A549 (cell line): ENCODE data around the gene UGT1A5. TPM values are rescaled to one million over a fixed set of nuclear protein-coding genes. Genes with fewer than 3 reads are reported as not detected.

Source experiments
- ATAC-seq, 2 experiments: fragments of 200-7000 bp in 1 of 2; fragments of >200 bp in 1 of 2; cut with Nextera tagmentation in 1 of 2; cut with Tn5 transposase in 1 of 2; 3 replicates each; pipeline versions ENCODE4 v1.8.0 to v1.9.1; 2018 to 2020; ENCODE audit warnings: mild to moderate bottlenecking in 1 of 2, moderate library complexity in 1 of 2
- CTCF ChIA-PET: fragments of 300-600 bp; sonication (Branson Sonifier 250); formaldehyde crosslinking; extraction: SDS; loops from one replicate; lab custom pipeline; 2021; ENCODE audit warnings: antibody characterized with exemption, inconsistent platforms; lab: Yijun Ruan, JAX
- POLR2A ChIA-PET: fragments of 350-600 bp; formaldehyde crosslinking; extraction: SDS; loops from one replicate; lab custom pipeline; 2021; ENCODE audit warnings: antibody characterized with exemption, inconsistent platforms; lab: Yijun Ruan, JAX
- DNase-seq, 2 experiments: peaks; one replicate each; pipeline versions ENCODE4 v3.0.0 to v3.0.0-alpha.2; 2011 to 2016; ENCODE audit warnings: low read depth in 1 of 2, low spot score in 1 of 2
- FAIRE-seq: peaks from 2 replicates; lab custom pipeline; 2011; peaks lifted over from hg19 to GRCh38; lab: Jason Lieb, UNC
- H3K27ac ChIP-seq, 2 experiments: fragments of >200 bp; sonication (Bioruptor Twin); formaldehyde crosslinking; 3 replicates each; pipeline ENCODE4 v1.5.1; 2016 to 2017
- H3K4me1 ChIP-seq: fragments of >200 bp; sonication (Bioruptor Twin); formaldehyde crosslinking; 3 replicates; pipeline ENCODE4 v1.6.1; 2016
- H3K4me2 ChIP-seq: fragments of >200 bp; sonication (Bioruptor Twin); formaldehyde crosslinking; 3 replicates; pipeline ENCODE4 v1.6.1; 2016
- H3K4me3 ChIP-seq: fragments of >200 bp; sonication (Bioruptor Twin); formaldehyde crosslinking; 3 replicates; pipeline ENCODE4 v1.5.1; 2016
- H3K9me3 ChIP-seq: fragments of >200 bp; sonication (Bioruptor Twin); formaldehyde crosslinking; 3 replicates; pipeline ENCODE4 v1.6.1; 2016
- CBX2 ChIP-seq: fragments of 200-600 bp; sonication (generic); IDR thresholded peaks from 2 replicates; pipeline ENCODE4 v1.6.1; 2016; ENCODE audit warnings: low read depth, mild to moderate bottlenecking, borderline replicate concordance
- CBX8 ChIP-seq: fragments of 200-600 bp; sonication (generic); IDR thresholded peaks from 2 replicates; pipeline ENCODE4 v1.6.1; 2016
- CHD2 ChIP-seq: fragments of 150-350 bp; IDR thresholded peaks from 2 replicates; pipeline ENCODE4 v1.6.1; 2014; ENCODE audit warnings: low read length; ENCODE audit not compliant: partially characterized antibody
- CHD4 ChIP-seq: fragments of 200-600 bp; sonication (generic); IDR thresholded peaks from 2 replicates; pipeline ENCODE4 v1.6.1; 2016; ENCODE audit warnings: antibody characterized with exemption, mild to moderate bottlenecking, borderline replicate concordance
- EHMT2 ChIP-seq: fragments of 200-600 bp; sonication (generic); IDR thresholded peaks from 2 replicates; pipeline ENCODE4 v1.6.1; 2016; ENCODE audit warnings: antibody characterized with exemption, low read depth, mild to moderate bottlenecking, moderate library complexity
- FOSB ChIP-seq: fragments of 250-450 bp; sonication (Bioruptor Pico); IDR thresholded peaks from 2 replicates; pipeline ENCODE4 v1.5.0; 2020; ENCODE audit warnings: mild to moderate bottlenecking, moderate library complexity
- FOSL2 ChIP-seq, 2 experiments: fragments of 450-650 bp in 1 of 2; fragments of >200 bp in 1 of 2; sonication (Bioruptor Twin) in 1 of 2; formaldehyde crosslinking; IDR thresholded peaks; 2 replicates each; pipeline versions ENCODE4 v1.5.0 to v1.6.1; 2016 to 2020; ENCODE audit warnings: mild to moderate bottlenecking in 1 of 2, moderate library complexity in 1 of 2
- FOXS1 ChIP-seq: fragments of 250-450 bp; sonication (Bioruptor Pico); IDR thresholded peaks from 2 replicates; pipeline ENCODE4 v1.5.0; 2020; ENCODE audit warnings: mild to moderate bottlenecking, moderate library complexity
- HOXA7 ChIP-seq: fragments of 250-450 bp; sonication (Bioruptor Pico); IDR thresholded peaks from 2 replicates; pipeline ENCODE4 v1.5.0; 2020; ENCODE audit warnings: mild to moderate bottlenecking, moderate library complexity
- HOXB5 ChIP-seq: fragments of 250-450 bp; sonication (Bioruptor Pico); IDR thresholded peaks from 2 replicates; pipeline ENCODE4 v1.5.0; 2020; ENCODE audit warnings: mild to moderate bottlenecking, moderate library complexity
- JUNB ChIP-seq: fragments of >200 bp; sonication (Bioruptor Twin); formaldehyde crosslinking; IDR thresholded peaks from 2 replicates; pipeline ENCODE4 v1.6.1; 2016
- MAFK ChIP-seq: fragments of 450-650 bp; IDR thresholded peaks from 2 replicates; pipeline ENCODE4 v1.6.1; 2014; ENCODE audit not compliant: partially characterized antibody
- NFE2L2 ChIP-seq: fragments of 150-350 bp; conservative IDR thresholded peaks from 2 replicates; pipeline ENCODE4 v1.6.1; 2014; ENCODE audit warnings: low read length
- NR3C1 ChIP-seq: fragments of >200 bp; sonication (Bioruptor Twin); formaldehyde crosslinking; IDR thresholded peaks from 3 replicates; pipeline ENCODE4 v1.6.1; 2017
- PBX3 ChIP-seq: IDR thresholded peaks from 2 replicates; pipeline ENCODE4 v1.6.1; 2012
- RCOR1 ChIP-seq: fragments of 150-350 bp; IDR thresholded peaks from 2 replicates; pipeline ENCODE4 v1.6.1; 2014; ENCODE audit warnings: antibody characterized with exemption, low read length, low read depth
- TP53 ChIP-seq: fragments of 250-450 bp; sonication (Bioruptor Pico); IDR thresholded peaks from 2 replicates; pipeline ENCODE4 v1.5.0; 2021; ENCODE audit warnings: mild to moderate bottlenecking, moderate library complexity
- ZC3H11A ChIP-seq: fragments of 450-650 bp; IDR thresholded peaks from 2 replicates; pipeline ENCODE4 v1.6.1; 2014; ENCODE audit warnings: antibody characterized with exemption, mild to moderate bottlenecking
- WGBS: methylation state at CpG from one replicate; pipeline ENCODE4 v1.1.6; 2017; ENCODE audit errors: missing lambda C conversion rate; 5-methylcytosine and 5-hydroxymethylcytosine counted together
- polyA plus RNA-seq, 4 experiments: library from polyadenylated mRNA; depleted of rRNA in 3 of 4; stranded (reverse); fragments of >200 nt; fragmentation: RNase III in 1 of 4; extraction: RNeasy Plus Mini Kit Qiagen cat#74134 plus additional on column Dnase treatment in 1 of 4; gene quantifications; 2 replicates in 3 of 4; 3 replicates in 1 of 4; pipeline ENCODE4 v1.2.3, GENCODE V29; 2011 to 2017
- TF ChIP-seq, protein P1 (sequence below): fragments of 250-450 bp; sonication (Bioruptor Pico); IDR thresholded peaks from 2 replicates; pipeline ENCODE4 v1.5.0; 2020; ENCODE audit warnings: low read depth, mild to moderate bottlenecking, moderate library complexity
- TF ChIP-seq, protein P2 (sequence below): fragments of 200-600 bp; sonication (generic); IDR thresholded peaks from 2 replicates; pipeline ENCODE4 v1.6.1; 2016; ENCODE audit warnings: antibody characterized with exemption, mild to moderate bottlenecking, moderate library complexity
- TF ChIP-seq, protein P3 (sequence below): fragments of 450-650 bp; IDR thresholded peaks from 2 replicates; pipeline ENCODE4 v1.6.1; 2014; ENCODE audit warnings: antibody characterized with exemption

UGT1A5 gene
- polyA plus RNA-seq, 2 of the 4 experiments (the other 2 are of a cell fraction) = 0.05 TPM; not detected in 1

DNA sequence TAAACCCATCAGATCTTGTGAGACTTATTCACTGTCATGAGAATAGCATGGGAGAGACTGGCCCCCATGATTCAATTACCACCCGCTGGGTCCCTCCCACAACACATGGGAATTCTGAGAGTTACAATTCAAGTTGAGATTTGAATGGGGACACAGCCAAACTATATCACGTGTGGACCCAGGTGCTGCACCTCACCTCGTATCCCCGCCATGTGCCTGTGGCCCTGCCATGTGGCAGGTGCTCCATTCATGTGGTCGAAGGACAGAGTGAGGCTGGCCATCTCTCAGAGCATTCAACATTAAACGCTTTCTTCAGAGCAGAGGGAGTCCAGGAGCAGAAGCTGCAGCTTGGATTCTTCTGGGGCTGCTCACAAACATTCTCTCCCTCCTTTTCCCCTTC is 97.7 kb downstream of the UGT1A5 start:
- ATAC-seq (no peak), FAIRE-seq (no peak), DNase-seq (no peak)
- 82% methylated on average over 6 of the region's 6 CpGs for WGBS
- H3K4me1 ChIP-seq = peaks cover 3% of the 10 kb centered on the region; the same call in 2 of the 3 replicates
- CTCF ChIA-PET = interaction anchor here (0.8 kb wide), 1 partner anchor 99 kb away, joined by 4 read pairs; no protein-coding TSS in a partner anchor
- peak overlapping the region in 1 of 2 experiments; percentile 47; a peak in 2 of 6 replicates for H3K27ac ChIP-seq
- POLR2A ChIA-PET = no interaction called here
- H3K4me3 ChIP-seq = no peak overlapping the region
- no peak overlapping the region for H3K4me2 ChIP-seq
- TF ChIP-seq JUNB (no peak), FOSB (CRISPR knock-in tag) (no peak), HOXA7 (CRISPR knock-in tag) (no peak), CBX8 (no peak), MAFK (no peak), ZC3H11A (no peak), HOXB5 (CRISPR knock-in tag) (no peak), RCOR1 (no peak), TP53 (no peak), NFE2L2 (no peak), PBX3 (no peak)
- TF ChIP-seq, protein P1, sequence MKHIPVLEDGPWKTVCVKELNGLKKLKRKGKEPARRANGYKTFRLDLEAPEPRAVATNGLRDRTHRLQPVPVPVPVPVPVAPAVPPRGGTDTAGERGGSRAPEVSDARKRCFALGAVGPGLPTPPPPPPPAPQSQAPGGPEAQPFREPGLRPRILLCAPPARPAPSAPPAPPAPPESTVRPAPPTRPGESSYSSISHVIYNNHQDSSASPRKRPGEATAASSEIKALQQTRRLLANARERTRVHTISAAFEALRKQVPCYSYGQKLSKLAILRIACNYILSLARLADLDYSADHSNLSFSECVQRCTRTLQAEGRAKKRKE (CRISPR knock-in tag) = no peak
- TF ChIP-seq, protein P2, sequence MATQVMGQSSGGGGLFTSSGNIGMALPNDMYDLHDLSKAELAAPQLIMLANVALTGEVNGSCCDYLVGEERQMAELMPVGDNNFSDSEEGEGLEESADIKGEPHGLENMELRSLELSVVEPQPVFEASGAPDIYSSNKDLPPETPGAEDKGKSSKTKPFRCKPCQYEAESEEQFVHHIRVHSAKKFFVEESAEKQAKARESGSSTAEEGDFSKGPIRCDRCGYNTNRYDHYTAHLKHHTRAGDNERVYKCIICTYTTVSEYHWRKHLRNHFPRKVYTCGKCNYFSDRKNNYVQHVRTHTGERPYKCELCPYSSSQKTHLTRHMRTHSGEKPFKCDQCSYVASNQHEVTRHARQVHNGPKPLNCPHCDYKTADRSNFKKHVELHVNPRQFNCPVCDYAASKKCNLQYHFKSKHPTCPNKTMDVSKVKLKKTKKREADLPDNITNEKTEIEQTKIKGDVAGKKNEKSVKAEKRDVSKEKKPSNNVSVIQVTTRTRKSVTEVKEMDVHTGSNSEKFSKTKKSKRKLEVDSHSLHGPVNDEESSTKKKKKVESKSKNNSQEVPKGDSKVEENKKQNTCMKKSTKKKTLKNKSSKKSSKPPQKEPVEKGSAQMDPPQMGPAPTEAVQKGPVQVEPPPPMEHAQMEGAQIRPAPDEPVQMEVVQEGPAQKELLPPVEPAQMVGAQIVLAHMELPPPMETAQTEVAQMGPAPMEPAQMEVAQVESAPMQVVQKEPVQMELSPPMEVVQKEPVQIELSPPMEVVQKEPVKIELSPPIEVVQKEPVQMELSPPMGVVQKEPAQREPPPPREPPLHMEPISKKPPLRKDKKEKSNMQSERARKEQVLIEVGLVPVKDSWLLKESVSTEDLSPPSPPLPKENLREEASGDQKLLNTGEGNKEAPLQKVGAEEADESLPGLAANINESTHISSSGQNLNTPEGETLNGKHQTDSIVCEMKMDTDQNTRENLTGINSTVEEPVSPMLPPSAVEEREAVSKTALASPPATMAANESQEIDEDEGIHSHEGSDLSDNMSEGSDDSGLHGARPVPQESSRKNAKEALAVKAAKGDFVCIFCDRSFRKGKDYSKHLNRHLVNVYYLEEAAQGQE = no peak
- TF ChIP-seq, all 56 proteins: peak for 0
- H3K9me3 ChIP-seq = no peaks in the 10 kb centered on the region

GRCh38 chr2:233811087-233811486 is 98.4 kb downstream of the UGT1A5 start:
- ChIA-PET CTCF (interaction anchor here (0.7 to 0.8 kb wide), 2 partner anchors 100 to 980 kb away, joined by 3 to 4 read pairs; no protein-coding TSS in a partner anchor), POLR2A (no interaction called here)
- peaks cover 5% of the 10 kb centered on the region for H3K4me1 ChIP-seq
- TF ChIP-seq CHD4 (no peak), EHMT2 (no peak), NFE2L2 (no peak), PBX3 (no peak), FOXS1 (CRISPR knock-in tag) (no peak), FOSL2 (IDR thresholded peaks at IDR 0.05) (no peak), FOSL2 (CRISPR knock-in tag; IDR thresholded peaks at IDR 0.05) (no peak), CHD2 (no peak), CBX2 (no peak), CBX8 (no peak), NR3C1 (no peak)
- TF ChIP-seq, protein P3, sequence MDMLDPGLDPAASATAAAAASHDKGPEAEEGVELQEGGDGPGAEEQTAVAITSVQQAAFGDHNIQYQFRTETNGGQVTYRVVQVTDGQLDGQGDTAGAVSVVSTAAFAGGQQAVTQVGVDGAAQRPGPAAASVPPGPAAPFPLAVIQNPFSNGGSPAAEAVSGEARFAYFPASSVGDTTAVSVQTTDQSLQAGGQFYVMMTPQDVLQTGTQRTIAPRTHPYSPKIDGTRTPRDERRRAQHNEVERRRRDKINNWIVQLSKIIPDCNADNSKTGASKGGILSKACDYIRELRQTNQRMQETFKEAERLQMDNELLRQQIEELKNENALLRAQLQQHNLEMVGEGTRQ = no peak
- TF ChIP-seq, protein P2 = no peak
- H3K4me2 ChIP-seq = no peak overlapping the region
- peak overlapping the region in 1 of 2 experiments; percentile 47; a peak in 3 of 6 replicates for H3K27ac ChIP-seq
- FAIRE-seq = no peak
- ATAC-seq = no peak
- 78% methylated on average over 4 of the region's 4 CpGs for WGBS
- no peaks in the 10 kb centered on the region for H3K9me3 ChIP-seq
- no peak overlapping the region for H3K4me3 ChIP-seq
- DNase-seq = no peak
